WTC11 (cell line): ENCODE results near the gene PDCD10. TPM values are rescaled to one million over a fixed set of nuclear protein-coding genes. Genes with fewer than 3 reads are reported as not detected.

Experiments used
- ATAC-seq: fragments of 200-7000 bp; cut with Tn5 transposase; 2 replicates; pipeline ENCODE4 v1.10.0; 2021; ENCODE audit warnings: mild to moderate bottlenecking, moderate library complexity
- CTCF ChIA-PET: fragments of 300-600 bp; sonication (Branson Sonifier 250); formaldehyde crosslinking; loops from one replicate; lab custom pipeline; 2021; ENCODE audit warnings: antibody characterized with exemption; lab: Charles Lee
- POLR2A ChIA-PET: fragments of 350-600 bp; sonication (Branson Sonifier 250); formaldehyde crosslinking; loops from one replicate; lab custom pipeline; 2021; ENCODE audit warnings: antibody characterized with exemption; lab: Charles Lee
- DNase-seq: peaks from one replicate; pipeline ENCODE4 v3.0.0; 2021; ENCODE audit warnings: low spot score
- H3K27ac Mint-ChIP-seq: 2 replicates; pipeline ENCODE4 v1.8.0; 2021; ENCODE audit warnings: mixed read lengths
- H3K27me3 Mint-ChIP-seq: 2 replicates; pipeline ENCODE4 v1.8.0; 2021; ENCODE audit warnings: low read depth, mild to moderate bottlenecking, moderate library complexity, mixed read lengths
- H3K36me3 Mint-ChIP-seq: 2 replicates; pipeline ENCODE4 v1.8.0; 2021; ENCODE audit warnings: mixed read lengths
- H3K4me1 Mint-ChIP-seq: 2 replicates; pipeline ENCODE4 v1.8.0; 2022; ENCODE audit warnings: mixed read lengths
- H3K4me3 Mint-ChIP-seq: 2 replicates; pipeline ENCODE4 v1.8.0; 2021; ENCODE audit warnings: mild to moderate bottlenecking, moderate library complexity, mixed read lengths
- H3K9me3 Mint-ChIP-seq: 2 replicates; pipeline ENCODE4 v1.8.0; 2021; ENCODE audit warnings: mixed read lengths
- AFF4 ChIP-seq: sonication (generic); formaldehyde crosslinking; IDR thresholded peaks from 2 replicates; pipeline ENCODE4 v1.8.1; 2023; ENCODE audit warnings: mild to moderate bottlenecking, missing genetic modification reagents, borderline replicate concordance
- ATF1 ChIP-seq: sonication (generic); formaldehyde crosslinking; IDR thresholded peaks from 2 replicates; pipeline ENCODE4 v1.8.1; 2023; ENCODE audit warnings: mild to moderate bottlenecking, moderate library complexity, missing genetic modification reagents
- ATF3 ChIP-seq: sonication (generic); formaldehyde crosslinking; conservative IDR thresholded peaks from 2 replicates; pipeline ENCODE4 v1.8.1; 2022; ENCODE audit warnings: mild to moderate bottlenecking, missing genetic modification reagents
- CREB1 ChIP-seq: sonication (generic); formaldehyde crosslinking; IDR thresholded peaks from 2 replicates; pipeline ENCODE4 v1.8.0; 2023; ENCODE audit warnings: mild to moderate bottlenecking, missing genetic modification reagents
- ERG ChIP-seq: fragments of 250-450 bp; sonication (Bioruptor Pico); IDR thresholded peaks from 2 replicates; pipeline ENCODE4 v1.8.0; 2021; ENCODE audit warnings: mild to moderate bottlenecking
- FOXK1 ChIP-seq: sonication (generic); formaldehyde crosslinking; IDR thresholded peaks from 2 replicates; pipeline ENCODE4 v1.8.0; 2022; ENCODE audit warnings: mild to moderate bottlenecking, moderate library complexity, missing genetic modification reagents
- FOXP4 ChIP-seq: sonication (generic); formaldehyde crosslinking; IDR thresholded peaks from 2 replicates; pipeline ENCODE4 v1.8.0; 2022; ENCODE audit warnings: mild to moderate bottlenecking, missing genetic modification reagents
- KAT7 ChIP-seq: sonication (generic); formaldehyde crosslinking; IDR thresholded peaks from 2 replicates; pipeline ENCODE4 v1.8.1; 2023; ENCODE audit warnings: missing genetic modification reagents, mild to moderate bottlenecking, borderline replicate concordance
- ZBTB43 ChIP-seq: sonication (generic); formaldehyde crosslinking; IDR thresholded peaks from 2 replicates; pipeline ENCODE4 v1.8.1; 2023; ENCODE audit warnings: mild to moderate bottlenecking, missing genetic modification reagents
- ZNF219 ChIP-seq: sonication (generic); formaldehyde crosslinking; IDR thresholded peaks from 2 replicates; pipeline ENCODE4 v1.8.0; 2023; ENCODE audit warnings: missing genetic modification reagents, mild to moderate bottlenecking, borderline replicate concordance
- ZNF416 ChIP-seq: fragments of 250-450 bp; sonication (Bioruptor Pico); IDR thresholded peaks from 2 replicates; pipeline ENCODE4 v1.9.0; 2021; ENCODE audit warnings: mild to moderate bottlenecking, inconsistent platforms
- ZNF425 ChIP-seq: fragments of 250-450 bp; sonication (Bioruptor Pico); conservative IDR thresholded peaks from 2 replicates; pipeline ENCODE4 v1.9.0; 2021; ENCODE audit warnings: mild to moderate bottlenecking
- ZNF532 ChIP-seq: fragments of 250-450 bp; sonication (Bioruptor Pico); IDR thresholded peaks from 2 replicates; pipeline ENCODE4 v1.9.0; 2021; ENCODE audit warnings: mild to moderate bottlenecking, borderline replicate concordance
- ZSCAN18 ChIP-seq: fragments of 250-450 bp; sonication (Bioruptor Pico); IDR thresholded peaks from 2 replicates; pipeline ENCODE4 v2.1.2; 2022; ENCODE audit warnings: mild to moderate bottlenecking, moderate library complexity
- total RNA-seq: library from RNA; stranded (reverse); gene quantifications from 3 replicates; pipeline ENCODE4 v1.2.3, GENCODE V29; 2021

Gene PDCD10
- total RNA-seq, 1 experiment from 2014 or later: 60.8 TPM

- Mint-ChIP-seq H3K27me3 (no peaks in the 10 kb centered on the region), H3K27ac (no peak overlapping the region), H3K4me3 (no peak overlapping the region), H3K36me3 (peaks cover 21% of the 10 kb centered on the region), H3K4me1 (no peaks in the 10 kb centered on the region), H3K9me3 (no peaks in the 10 kb centered on the region)
- DNase-seq (no peak), ATAC-seq (no peak)
- ChIA-PET POLR2A (no interaction called here), CTCF (interaction anchor here (1.1 to 1.3 kb wide), 2 partner anchors 10 to 41 kb away, joined by 3 to 5 read pairs; no protein-coding TSS in a partner anchor)
- TF ChIP-seq FOXP4 (CRISPR knock-in tag) (no peak), KAT7 (no peak), CREB1 (CRISPR knock-in tag) (no peak), FOXK1 (no peak), ZNF532 (no peak), ERG (CRISPR knock-in tag) (no peak), ZNF416 (CRISPR knock-in tag) (no peak), ZSCAN18 (no peak)
Measured at GRCh38 chr3:167700046-167700445, 34.6 kb downstream of the PDCD10 start.

- ChIA-PET POLR2A (interaction anchor here (0.7 kb wide), 1 partner anchor 24 kb away, joined by 3 read pairs; no protein-coding TSS in a partner anchor), CTCF (interaction anchor here (0.6 to 0.8 kb wide), 2 partner anchors 9 to 47 kb away, joined by 3 to 4 read pairs; no protein-coding TSS in a partner anchor)
- Mint-ChIP-seq H3K36me3 (peaks cover 27% of the 10 kb centered on the region), H3K4me1 (peaks cover 20% of the 10 kb centered on the region), H3K27me3 (no peaks in the 10 kb centered on the region), H3K9me3 (no peaks in the 10 kb centered on the region), H3K4me3 (no peak overlapping the region), H3K27ac (no peak overlapping the region)
- no peak for ATAC-seq
- DNase-seq: no peak
- TF ChIP-seq ZNF425 (CRISPR knock-in tag) (no peak), ZNF219 (no peak), ATF1 (CRISPR knock-in tag) (no peak), ATF3 (CRISPR knock-in tag) (no peak), ZBTB43 (no peak), AFF4 (CRISPR knock-in tag) (no peak), ERG (CRISPR knock-in tag) (no peak)
Measured at GRCh38 chr3:167694121-167694520, 40.6 kb downstream of the PDCD10 start.
